AG09319 (cell line): ENCODE data around the gene MRPL14.

Source experiments
- DNase-seq: peaks from one replicate; pipeline ENCODE4 v3.0.0-alpha.2; 2010; ENCODE audit warnings: low read depth; ENCODE audit errors: extremely low read depth
- CTCF ChIP-seq: IDR thresholded peaks from 2 replicates; pipeline ENCODE4 v1.5.1; 2011; ENCODE audit warnings: low read depth, mild to moderate bottlenecking, inconsistent platforms, low read length, moderate library complexity

The MRPL14 gene

GRCh38 chr6:44064948-44065272 lies 62.3 kb downstream of the MRPL14 start:
- TF ChIP-seq CTCF = no peak
- no peak for DNase-seq

- DNase-seq = peak; percentile 76
- no peak for TF ChIP-seq CTCF
These were observed 62.9 kb downstream of the MRPL14 start for GRCh38 chr6:44064089-44064947.

- no peak for TF ChIP-seq CTCF
- DNase-seq = no peak
These were observed 63.6 kb downstream of the MRPL14 start for GRCh38 chr6:44063561-44064059.
